HG03135 (cell line): ENCODE results near the gene DCAF10.
"Not testable (repeated sequence)": the region's sequence is repeated elsewhere in the genome, so short reads cannot be mapped to it uniquely, and the experiment has no call there.

Experiments
- ATAC-seq: cut with Tn5 transposase; IDR thresholded peaks from one replicate; pipeline ENCODE4 v1.9.1; 2021; ENCODE audit warnings: mild to moderate bottlenecking, moderate library complexity; ENCODE audit not compliant: unreplicated experiment

Gene DCAF10, protein sequence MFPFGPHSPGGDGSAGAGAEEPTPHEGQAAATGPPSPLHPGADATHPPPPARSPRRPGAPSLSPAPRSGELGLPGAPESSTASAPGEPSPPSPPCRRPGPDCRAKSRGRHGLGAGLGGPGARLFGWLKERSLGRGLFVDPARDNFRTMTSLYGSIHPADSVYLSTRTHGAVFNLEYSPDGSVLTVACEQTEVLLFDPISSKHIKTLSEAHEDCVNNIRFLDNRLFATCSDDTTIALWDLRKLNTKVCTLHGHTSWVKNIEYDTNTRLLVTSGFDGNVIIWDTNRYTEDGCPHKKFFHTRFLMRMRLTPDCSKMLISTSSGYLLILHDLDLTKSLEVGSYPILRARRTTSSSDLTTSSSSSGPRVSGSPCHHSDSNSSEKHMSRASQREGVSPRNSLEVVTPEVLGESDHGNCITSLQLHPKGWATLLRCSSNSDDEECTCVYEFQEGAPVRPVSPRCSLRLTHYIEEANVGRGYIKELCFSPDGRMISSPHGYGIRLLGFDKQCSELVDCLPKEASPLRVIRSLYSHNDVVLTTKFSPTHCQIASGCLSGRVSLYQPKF

DNA sequence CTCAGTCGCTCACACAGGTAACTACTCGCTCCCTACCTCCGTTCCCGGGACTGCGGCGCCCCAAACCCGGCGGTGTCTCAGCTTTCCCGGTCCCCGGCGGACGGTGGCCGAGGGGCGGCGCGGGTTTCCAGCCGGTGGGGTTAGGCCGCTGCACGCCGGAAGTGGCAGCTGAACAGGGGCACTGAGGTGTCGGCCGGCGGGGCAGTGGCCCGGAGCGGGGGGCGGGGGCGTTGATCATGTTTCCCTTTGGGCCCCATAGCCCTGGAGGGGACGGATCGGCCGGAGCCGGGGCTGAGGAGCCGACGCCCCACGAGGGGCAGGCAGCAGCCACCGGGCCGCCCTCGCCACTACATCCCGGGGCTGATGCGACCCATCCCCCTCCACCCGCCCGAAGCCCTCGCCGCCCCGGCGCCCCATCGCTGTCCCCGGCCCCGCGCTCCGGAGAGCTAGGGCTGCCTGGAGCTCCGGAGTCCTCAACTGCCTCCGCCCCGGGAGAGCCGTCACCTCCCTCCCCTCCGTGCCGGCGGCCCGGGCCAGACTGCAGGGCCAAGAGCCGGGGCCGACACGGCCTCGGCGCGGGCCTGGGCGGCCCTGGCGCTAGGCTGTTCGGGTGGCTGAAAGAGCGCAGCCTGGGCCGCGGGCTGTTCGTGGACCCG, at the start of gene DCAF10:
Gene DCAF10, plus strand, starts transcription at position 167 of the 656 bp plus-strand sequence. Its CDS starts 70 bp downstream, at position 237.
- peak; percentile 66 for ATAC-seq

DNA sequence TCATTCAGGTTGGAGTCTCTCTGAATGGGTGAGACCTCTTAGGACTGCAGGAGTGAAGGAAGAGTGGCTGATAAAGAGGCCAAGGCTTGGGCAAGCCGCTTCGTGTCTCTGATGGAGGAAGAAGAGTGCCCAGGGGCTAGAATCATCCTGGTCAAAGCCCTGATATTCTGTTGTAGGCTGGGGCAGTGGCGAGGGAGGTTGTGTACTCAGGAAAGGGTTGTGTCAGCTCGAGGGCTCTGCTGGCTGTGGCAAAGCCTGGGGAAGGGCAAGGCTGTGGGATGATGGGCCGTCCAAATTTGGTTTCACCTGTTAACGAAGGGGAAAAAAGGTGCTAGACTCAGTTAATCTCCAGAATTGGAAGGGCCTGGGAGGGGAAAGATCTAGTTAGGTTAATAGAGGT, 49.4 kb upstream of the DCAF10 start:
- ATAC-seq = no peak

DNA sequence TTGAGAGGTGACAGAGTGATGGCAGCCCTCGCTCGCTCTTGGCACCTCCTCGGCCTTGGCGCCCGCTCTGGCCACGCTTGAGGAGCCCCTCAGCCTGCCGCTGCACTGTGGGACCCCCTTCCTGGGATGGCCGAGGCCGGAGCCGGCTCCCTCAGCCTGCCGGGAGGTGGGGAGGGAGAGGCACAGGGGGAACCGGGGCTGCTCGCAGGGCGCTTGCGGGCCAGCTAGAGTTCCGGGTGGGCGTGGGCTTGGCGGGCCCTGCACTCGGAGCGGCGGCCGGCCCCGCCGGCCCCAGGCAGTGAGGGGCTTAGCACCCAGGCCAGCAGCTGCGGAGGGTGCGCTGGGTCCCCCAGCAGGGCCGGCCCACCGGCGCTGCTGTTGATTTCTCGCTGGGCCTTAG, 48.9 kb upstream of the DCAF10 start:
- not testable (repeated sequence) for ATAC-seq

DNA sequence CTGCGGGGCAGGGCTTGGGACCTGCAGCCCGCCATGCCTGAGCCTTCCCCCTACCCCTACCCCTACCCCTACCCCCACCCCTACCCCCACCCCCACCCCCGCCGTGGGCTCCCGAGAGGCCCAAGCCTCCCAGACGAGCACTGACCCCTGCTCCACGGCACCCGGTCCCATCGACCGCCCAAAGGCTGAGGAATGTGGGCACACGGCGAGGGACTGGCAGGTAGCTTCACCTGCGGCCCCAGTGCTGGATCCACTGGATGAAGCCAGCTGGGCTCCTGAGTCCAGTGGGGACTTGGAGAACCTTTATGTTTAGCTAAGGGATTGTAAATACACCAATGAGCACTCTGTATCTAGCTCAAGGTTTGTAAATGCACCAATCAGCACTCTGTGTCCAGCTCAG, 48.5 kb upstream of the DCAF10 start:
- not testable (repeated sequence) for ATAC-seq

DNA sequence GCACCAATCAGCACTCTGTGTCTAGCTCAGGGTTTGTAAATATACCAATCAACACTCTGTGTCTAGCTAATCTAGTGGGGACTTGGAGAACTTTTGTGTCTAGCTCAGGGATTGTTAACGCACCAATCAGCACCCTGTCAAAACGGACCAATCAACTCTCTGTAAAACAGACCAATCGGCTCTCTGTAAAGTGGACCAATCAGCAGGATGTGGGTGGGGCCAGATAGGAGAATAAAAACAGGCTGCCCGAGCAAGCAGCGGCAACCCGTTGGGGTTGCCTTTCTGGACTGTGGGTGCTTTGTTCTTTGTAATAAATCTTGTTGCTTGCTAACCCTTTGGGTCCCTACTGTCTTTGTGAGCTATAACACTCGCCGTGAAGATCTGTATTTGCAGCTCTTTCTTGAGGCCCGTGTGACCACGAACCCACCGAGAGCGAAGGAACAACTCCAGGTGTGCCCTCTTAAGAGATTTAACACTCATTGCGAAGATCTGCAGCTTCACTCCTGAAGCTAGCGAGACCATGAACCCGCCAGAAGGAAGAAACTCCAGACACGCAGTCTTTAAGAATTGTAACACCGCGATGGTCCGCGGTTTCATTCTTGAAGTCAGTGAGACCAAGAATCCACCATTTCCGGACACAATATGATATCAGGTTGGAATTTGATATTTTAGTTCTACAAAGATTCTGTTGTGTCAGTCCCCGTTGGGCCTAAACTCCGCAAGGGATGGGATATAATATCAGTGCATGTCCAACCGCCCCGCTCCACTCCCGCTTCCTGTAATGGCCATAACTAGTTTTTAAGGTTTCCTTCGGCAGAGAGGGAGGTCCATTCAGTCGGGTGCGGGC, 47.7 kb upstream of the DCAF10 start:
- ATAC-seq = no peak

DNA sequence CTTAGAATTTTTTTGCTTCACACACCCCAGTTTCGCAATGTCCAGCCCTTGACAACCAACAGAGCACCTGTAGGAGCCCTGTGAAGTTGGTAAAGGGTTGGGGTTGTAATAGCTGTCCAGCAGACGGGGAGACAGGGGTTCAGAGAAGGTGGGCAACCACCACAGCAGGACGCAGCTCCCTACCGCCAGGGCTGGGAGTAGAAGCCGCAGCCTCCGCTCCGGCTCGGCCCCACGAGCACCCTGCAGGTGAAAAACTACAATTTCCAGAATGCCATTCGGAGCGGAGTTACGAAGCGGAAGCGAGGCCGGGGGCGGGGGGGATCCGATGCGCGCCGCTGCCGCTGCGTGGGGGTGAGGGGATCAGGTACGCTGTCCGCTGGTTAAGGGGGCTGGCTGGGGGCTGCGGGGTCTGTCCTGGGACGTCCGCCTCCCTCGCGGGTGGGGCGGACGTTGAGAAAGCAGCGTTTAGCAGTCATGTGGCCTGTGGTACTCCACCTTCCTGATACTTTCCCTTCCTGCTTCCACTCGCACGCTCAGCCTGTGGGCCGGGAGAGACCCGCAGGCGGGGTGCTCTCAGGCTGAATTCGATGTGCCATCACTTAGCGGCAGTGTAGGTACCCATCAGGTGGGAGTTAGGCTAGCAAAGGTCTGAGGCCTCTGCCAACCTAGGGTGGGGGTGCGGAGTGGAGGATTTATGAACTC, 47.0 kb upstream of the DCAF10 start, which contains the start of gene TRMT10B:
Gene TRMT10B, plus strand, starts transcription at position 317 of the 702 bp plus-strand sequence. CDS start 8,127 bp downstream, outside the sequence.
- peak; percentile 90 for ATAC-seq

DNA sequence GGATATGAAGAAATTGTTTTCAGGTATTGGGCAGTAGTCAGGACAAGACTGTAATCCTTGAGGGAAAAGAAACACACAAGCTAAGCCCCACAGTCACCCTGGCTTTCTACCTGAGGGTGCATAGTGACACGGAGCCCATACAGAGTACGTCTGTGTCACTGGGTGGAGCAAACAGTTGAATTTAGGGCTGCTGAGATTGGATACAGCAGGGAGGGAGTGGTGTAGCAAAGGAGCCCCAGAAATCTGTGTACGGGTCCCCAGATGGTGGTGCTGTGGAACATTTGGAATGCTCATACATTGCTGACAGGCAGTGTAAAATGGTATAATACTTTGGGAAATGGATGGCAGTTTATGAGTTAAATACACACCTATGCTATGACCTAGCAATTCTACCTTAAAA, 41.9 kb upstream of the DCAF10 start:
- no peak for ATAC-seq

DNA sequence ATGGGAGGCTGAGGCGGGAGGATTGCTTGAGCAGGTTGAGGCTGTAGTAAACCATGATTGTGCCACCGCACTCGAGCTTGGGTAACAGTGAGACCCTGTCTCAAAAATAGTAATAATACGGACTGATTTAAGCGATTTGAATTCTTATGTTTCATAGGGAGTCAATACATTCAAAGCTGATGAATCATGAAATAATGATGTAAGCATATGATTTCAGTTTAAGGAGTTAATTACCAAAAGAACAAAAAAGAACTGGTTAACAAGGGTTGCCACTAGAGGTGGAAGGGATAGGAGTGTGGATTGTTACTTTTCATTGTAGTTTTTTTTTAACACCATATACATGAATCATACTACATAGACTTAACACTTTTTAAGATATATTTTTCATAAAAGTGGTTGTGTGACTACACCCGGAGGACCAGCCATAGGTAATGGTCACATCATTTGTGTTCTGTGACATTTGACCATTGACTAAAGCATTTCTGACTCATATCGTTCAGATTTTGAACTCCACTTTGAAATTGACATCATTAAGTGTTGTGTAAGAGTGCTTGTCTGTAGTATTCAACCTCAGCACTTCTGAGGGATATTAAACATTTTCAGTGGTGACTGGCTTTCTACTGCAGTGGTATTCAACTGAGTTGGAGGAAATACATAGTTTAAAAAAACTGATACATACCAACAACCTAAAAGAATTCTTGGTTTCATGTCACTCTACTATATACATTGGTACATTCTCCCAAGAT, 40.0 kb upstream of the DCAF10 start:
- no peak for ATAC-seq

DNA sequence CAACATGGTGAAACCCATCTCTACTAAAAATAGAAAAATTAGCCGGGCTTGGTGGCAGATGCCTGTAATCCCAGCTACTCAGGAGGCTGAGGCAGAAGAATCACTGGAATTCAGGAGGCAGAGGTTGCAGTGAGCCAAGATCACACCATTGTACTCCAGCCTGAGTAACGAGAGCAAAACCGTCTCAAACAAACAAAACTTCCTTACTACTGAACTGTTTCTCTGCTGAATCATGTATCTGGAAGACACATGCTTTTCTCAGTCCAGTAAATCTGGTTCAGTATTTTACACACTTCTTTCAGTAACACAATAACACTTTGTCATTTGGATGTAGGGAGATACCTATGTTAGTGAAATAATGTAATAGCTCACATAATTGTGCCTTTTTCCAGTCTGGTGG, 39.1 kb upstream of the DCAF10 start:
- no peak for ATAC-seq

DNA sequence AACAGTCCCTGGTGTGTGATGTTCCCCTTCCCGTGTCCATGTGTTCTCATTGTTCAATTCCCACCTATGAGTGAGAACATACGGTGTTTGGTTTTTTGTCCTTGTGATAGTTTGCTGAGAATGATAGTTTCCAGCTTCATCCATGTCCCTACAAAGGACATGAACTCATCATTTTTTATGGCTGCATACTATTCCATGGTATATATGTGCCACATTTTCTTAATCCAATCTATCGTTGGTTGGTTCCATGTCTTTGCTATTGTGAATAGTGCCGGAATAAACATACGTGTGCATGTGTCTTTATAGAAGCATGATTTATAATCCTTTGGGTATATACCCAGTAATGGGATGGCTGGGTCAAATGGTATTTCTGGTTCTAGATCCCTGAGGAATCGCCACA, 35.3 kb upstream of the DCAF10 start:
- ATAC-seq = not testable (repeated sequence)

DNA sequence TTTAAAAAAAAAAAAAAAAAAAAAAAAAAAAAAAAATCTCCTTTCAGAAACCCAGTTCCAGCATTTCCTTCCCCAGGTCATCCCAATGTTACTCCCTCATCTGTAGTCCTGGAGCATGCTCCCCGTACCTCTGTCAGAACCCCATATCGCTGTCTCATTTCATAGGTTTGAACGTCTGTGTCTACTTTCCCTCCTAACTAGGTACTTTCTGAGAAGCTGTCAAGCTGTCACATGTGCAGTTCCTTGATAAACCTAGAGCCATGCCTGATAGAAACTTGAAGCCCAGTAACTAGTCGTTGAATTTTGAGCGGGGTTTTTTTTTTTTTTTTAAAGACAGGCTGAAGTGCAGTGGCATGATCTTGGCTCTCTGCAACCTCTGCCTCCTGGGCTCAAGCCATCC, 31.3 kb upstream of the DCAF10 start:
- ATAC-seq = no peak

DNA sequence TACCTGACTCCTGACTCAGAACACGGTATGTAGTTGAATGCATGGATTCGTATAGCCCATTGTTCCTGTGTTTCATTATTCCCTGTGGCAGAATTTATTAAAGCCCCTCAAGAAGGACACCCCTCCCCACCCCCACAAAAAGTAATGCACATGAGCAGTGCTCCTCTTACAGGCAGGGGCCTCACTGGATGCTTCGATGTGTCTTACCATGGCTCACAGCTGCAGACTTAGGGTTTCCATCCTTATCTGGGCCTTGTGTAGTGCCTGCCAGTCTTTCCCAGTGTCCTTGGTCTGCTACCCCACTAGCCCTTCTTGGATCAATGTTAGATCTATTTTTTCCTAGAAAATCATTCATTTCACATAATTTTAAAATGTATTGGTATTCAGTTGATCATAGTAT, 30.6 kb upstream of the DCAF10 start:
- no peak for ATAC-seq

DNA sequence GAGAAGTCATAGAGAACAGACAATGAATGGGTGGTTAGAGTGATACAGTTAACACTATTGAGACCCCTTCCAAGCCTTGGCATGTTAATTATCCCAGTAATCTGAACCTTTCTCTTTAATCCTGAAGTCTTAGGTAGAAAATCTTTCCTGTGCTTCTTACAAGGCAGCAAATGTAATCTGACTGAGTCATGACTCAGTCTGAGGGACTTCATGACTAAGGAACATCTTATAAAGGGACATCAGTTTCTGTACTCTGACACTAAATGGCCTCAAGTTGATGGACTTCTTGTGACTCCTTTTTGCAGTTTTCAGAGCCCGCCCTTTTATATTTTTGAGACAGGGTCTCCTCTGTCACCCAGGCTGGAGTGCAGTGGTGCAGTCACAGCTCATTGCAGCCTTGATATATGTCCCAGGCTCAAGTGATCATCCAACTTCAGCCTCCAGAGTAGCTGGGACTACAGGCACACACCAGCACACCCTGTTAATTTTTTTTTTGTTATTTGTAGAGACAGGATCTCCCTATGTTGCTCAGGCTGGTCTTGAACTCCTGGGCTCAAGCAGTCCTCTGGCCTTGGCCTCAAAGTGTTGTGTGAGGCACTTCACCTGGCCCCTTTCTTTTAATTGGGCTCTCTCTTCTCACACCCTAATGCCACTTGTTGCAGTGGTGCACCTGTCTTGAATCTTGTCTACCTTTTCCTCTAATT, 25.2 kb upstream of the DCAF10 start:
- ATAC-seq = no peak

DNA sequence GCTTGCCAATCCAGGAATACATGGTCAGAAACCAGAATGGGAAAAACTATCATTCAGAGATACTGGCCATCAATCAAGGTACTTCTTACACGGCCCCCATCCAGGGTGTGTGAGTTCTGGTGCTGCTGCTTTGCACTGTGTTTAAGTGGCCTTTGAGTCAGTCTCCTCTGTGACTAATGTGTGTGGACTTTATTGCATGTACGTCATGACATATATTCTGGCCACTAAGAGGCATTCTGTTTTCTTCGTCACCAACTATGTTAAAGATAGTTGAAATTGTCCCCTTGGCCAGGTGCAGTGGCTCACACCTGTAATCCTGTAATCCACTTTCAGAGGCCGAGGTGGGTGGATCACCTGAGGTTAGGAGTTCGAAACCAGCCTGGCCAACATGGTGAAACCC, 24.3 kb upstream of the DCAF10 start:
- ATAC-seq = no peak

DNA sequence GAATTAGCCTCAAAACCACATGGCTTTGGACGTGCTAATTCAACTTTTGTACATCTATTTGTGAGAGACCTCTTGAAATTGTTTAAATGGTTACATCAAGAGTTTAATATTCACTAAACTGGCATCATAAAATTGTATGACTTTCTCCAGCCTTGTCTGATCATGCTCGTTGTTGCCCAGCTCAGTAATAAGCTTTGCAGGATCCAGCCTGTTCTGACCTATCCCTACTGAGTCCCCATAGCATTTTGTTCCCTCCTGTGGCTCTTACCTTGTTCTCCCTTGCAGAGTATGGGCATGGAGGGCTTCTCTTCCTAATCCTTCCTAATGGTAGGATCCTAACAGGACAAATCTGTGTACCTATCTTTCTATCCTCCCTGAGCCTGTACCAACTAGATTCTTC, 22.1 kb upstream of the DCAF10 start:
- ATAC-seq = no peak

DNA sequence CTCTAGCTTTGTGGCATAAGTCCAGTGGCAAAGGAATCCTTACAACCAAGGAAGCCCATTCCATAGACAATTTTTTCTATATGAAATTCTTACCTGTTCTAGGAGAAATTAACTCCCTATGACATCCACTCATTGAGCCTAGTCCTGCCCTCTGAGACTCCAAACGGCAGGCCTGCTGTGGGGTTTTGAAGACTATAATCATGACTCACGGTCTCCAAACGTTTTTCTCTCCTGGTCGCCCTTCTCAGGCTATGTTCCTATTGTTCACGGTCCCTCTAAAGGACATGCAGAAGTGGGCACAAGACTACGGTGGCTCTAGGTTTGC, 16.3 kb upstream of the DCAF10 start:
- ATAC-seq = peak; percentile 1

DNA sequence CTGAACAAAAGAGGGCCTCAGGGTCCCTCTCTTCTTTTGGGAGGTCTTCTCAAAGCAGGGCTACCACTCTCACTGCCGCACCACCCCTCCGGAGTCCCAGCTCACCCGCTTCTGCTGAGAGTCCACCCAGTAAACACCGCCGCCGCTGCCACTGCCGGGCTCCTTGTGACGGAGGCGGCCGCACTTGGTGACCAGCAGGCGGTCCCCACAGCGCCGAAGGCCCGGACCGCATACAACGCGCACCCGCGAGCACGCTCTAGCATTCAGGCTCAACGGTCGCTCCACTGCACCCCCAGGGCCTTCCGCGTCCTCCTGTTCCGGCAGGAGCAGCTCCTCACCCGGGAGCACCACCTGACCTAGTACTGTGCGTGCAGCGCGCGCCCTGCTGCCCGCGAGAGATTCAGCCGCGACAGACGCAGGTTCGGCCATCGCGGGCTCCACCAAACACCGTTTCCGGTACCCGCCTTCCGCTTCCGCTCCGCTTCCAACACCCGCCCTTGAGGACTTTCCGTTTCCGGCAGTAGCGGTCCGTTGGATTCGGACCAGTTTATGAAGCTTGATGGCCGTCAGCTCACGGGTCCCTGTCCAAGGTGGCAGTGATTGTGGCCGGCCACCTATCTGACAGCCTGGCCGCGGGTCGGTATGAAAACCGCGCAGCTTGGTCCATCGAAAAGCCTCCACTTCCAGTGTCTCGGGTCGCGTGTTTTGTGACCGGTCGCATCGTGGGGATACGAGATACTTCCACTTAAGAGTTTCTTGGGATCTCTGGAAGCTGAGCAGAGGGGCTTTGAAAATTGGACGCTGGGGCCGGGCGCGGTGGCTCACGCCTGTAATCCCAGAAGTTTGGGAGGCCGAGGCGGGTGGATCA, 15.7 kb upstream of the DCAF10 start, which contains the start of gene EXOSC3:
Gene EXOSC3, minus strand, starts transcription at position 449 of the 868 bp plus-strand sequence. Its CDS starts 20 bp downstream, at position 429.
- ATAC-seq = peak; percentile 87

DNA sequence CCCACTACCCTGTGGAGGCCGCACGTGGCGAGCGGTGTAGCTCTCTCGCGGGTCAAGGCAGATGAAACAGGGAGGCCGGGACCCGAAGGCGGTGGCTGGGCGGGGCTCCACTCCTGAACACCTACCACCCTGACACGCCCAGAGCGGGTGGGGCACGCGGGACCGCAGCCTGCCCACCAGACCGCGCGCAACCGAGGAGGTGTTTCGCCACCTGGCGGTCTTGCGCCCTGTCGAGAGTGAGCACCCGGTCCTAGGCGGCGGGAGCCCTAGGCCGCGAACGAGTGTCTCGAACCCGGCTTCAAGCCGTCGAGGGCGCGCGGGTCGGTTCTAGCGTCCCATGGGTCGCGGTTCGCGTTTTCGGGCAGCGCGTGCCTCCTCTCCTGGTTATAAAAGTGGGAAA, 13.5 kb upstream of the DCAF10 start:
- ATAC-seq = no peak
